Measurements from ENCODE around the gene EPHA6.

DNA sequence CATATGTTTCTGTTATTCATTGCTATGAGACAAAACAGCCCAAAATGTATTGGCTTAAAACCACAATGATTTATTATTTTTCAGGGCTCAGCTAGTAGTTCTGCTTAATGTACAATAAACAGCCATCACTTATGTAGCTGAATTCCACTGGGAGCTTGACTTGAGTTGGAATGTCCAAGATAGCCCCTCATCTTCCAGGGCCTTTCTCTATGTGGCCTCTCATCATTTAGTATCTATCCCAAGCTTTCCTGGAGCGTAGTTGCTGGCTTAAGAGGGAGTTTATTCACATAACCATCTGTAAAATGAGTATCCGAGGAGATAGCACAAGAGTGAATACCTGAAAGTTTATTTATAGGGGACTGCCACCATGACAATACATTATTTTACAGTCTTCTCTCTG lies 176.8 kb downstream of the EPHA6 start:
- no peak for TF ChIP-seq FOXP2 (optimal IDR thresholded peaks at IDR 0.05; ENCODE audit: control extremely low read depth, extremely low read length, insufficient read depth)
- no peak for TF ChIP-seq POLR2AphosphoS5 (IDR thresholded peaks at IDR 0.05; ENCODE audit: borderline replicate concordance, low read depth, low read length)
- TF ChIP-seq EZH2 (IDR thresholded peaks at IDR 0.05), result no peak

Data from SK-N-MC (cell line).